Measurements from ENCODE around the gene NRGN. TPM values are rescaled to one million over a fixed set of nuclear protein-coding genes. Genes with fewer than 3 reads are reported as not detected.

The NRGN gene
- total and polyA plus RNA-seq, 2 of the 4 experiments (the other 2 are of a cell fraction): 0.54 to 24.8 TPM

- no peak overlapping the region for H3K4me2 ChIP-seq (ENCODE audit: low read depth, low read length)
- WGBS, 2 experiments (ENCODE audit: extremely low coverage in 2 of 2, insufficient read length in 1 of 2): 80% methylated on average over 1 of the region's 3 CpGs; no CpG with 5 or more reads in 1 of the 2 experiments
- H2AFZ ChIP-seq (replicated peaks; ENCODE audit: low read length, poor library complexity): no peak overlapping the region
- no peak overlapping the region for H3K18ac ChIP-seq (ENCODE audit: low read depth, low read length)
- H3K4me3 ChIP-seq (ENCODE audit: insufficient read depth, low read depth, low read length): no peak overlapping the region
- H4K8ac ChIP-seq (ENCODE audit: low read depth in 2 of 2, low read length in 2 of 2): no peak overlapping the region
- H3K4me1 ChIP-seq (ENCODE audit: control insufficient read depth, insufficient read depth, low read length): peaks cover 2% of the 10 kb centered on the region; the same call in 1 of the 2 replicates
- no peak overlapping the region for H3K23ac ChIP-seq (ENCODE audit: low read depth, low read length)
- H2BK20ac ChIP-seq (ENCODE audit: low read depth, low read length): no peak overlapping the region
- H4K91ac ChIP-seq (ENCODE audit: insufficient read depth, low read depth, low read length): no peak overlapping the region
- no peak overlapping the region for H4K5ac ChIP-seq (ENCODE audit: low read depth, low read length)
- no peaks in the 10 kb centered on the region for H3K36me3 ChIP-seq (ENCODE audit: control insufficient read depth, insufficient read depth, low read length)
- ATAC-seq (ENCODE audit: low read depth): no peak
- CTCF ChIA-PET: no interaction called here
- no TSS peak for BruUV-seq (replicated peaks)
- H3K56ac ChIP-seq (ENCODE audit: extremely low read depth, insufficient read depth, low read length): no peak overlapping the region
- no peaks in the 10 kb centered on the region for H3K9me3 ChIP-seq (ENCODE audit: control insufficient read depth, insufficient read depth, low read length)
- in situ Hi-C loops (cut with MboI; ENCODE audit: low sequenced_read_pairs) (no loop called here), intact Hi-C loops (cut with micrococcal nuclease) (no loop called here), dilution Hi-C loops (cut with HindIII; ENCODE audit: low sequenced_read_pairs, unreplicated experiment) (no loop called here)
- H2BK5ac ChIP-seq (ENCODE audit: low read depth, low read length, poor library complexity, severe bottlenecking): no peak overlapping the region
- no peak overlapping the region for H2AK9ac ChIP-seq (replicated peaks; ENCODE audit: low read depth, low read length, poor library complexity)
- H4K20me1 ChIP-seq (ENCODE audit: insufficient read depth, low read length): no peaks in the 10 kb centered on the region
- H3K9me1 ChIP-seq (ENCODE audit: insufficient read depth, low read length): 0 out of 2 replicates have a peak, but pooled peaks cover 3% of the 10 kb centered on the region
- no peak for DNase-seq
- H2BK15ac ChIP-seq (ENCODE audit: low read depth, low read length): no peak overlapping the region
- no peak overlapping the region for H3K4ac ChIP-seq (ENCODE audit: low read depth, low read length)
- no peak overlapping the region for H3K14ac ChIP-seq (replicated peaks; ENCODE audit: low read depth, low read length)
- no peak overlapping the region for H2AK5ac ChIP-seq (ENCODE audit: low read depth, low read length)
- no peak overlapping the region for H2BK120ac ChIP-seq (ENCODE audit: low read depth, low read length)
- POLR2A ChIA-PET (ENCODE audit: unreplicated experiment): interaction anchor here (0.5 kb wide), 1 partner anchor 63 kb away, joined by 3 read pairs; the partner anchor contains the start of gene SPA17
- H3K79me1 ChIP-seq (ENCODE audit: low read depth in 1 of 2, low read length in 2 of 2): peaks cover 0 to 7% of the 10 kb centered on the region in 2 experiments; a peak in 2 of 4 replicates
- no peak overlapping the region for H3K9ac ChIP-seq (ENCODE audit: low read depth, low read length)
- no peak overlapping the region for H3K27ac ChIP-seq (ENCODE audit: insufficient read depth, low read length)
- TF ChIP-seq CHD1 (IDR thresholded peaks at IDR 0.05; ENCODE audit: low read depth, low read length) (no peak), ELK1 (IDR thresholded peaks at IDR 0.05; ENCODE audit: borderline replicate concordance, low read depth, low read length) (no peak), MAZ (IDR thresholded peaks at IDR 0.05; ENCODE audit: borderline replicate concordance, low read depth, low read length) (no peak), POLR2A (IDR thresholded peaks at IDR 0.05; ENCODE audit: low read depth, low read length) (no peak), MAFK (IDR thresholded peaks at IDR 0.05; ENCODE audit: low read depth, low read length) (no peak), CEBPB (IDR thresholded peaks at IDR 0.05; ENCODE audit: low read depth, low read length) (no peak)
- H3K27me3 ChIP-seq (ENCODE audit: control insufficient read depth, insufficient read depth, low read length): peaks cover 23% of the 10 kb centered on the region
Measured at GRCh38 chr11:124736736-124737135, 3.0 kb upstream of the NRGN start.

All from IMR-90 (cell line).